Measurements from ENCODE around the gene DMD. TPM values are rescaled to one million over a fixed set of nuclear protein-coding genes. Genes with fewer than 3 reads are reported as not detected.
"Not testable (repeated sequence)": the region's sequence is repeated elsewhere in the genome, so short reads cannot be mapped to it uniquely, and the experiment has no call there.

Gene DMD
- total RNA-seq, 1 experiment from 2014 or later, result 19.3 TPM

DNA sequence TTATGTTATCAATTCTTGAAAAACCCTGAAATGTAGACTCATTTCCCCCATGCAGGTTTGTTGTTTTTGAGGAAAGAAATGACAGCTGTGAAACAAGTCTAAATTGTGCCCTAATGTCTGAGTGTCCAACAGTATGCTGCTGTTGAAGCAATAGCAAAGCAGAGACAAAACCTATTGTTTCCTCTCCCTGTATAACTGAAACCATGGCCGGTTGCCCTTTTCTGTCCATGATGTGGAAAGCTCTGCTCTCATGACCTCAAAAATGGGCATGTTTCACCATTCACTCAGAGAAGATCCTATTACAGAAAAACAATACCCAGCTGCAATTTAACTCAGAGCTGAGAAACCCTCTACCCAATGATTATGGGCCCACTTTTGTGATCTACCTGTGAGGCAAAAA, 1826.9 kb downstream of the DMD start:
- DNase-seq (ENCODE audit: unreplicated experiment), result no peak
- no peak overlapping the region for H3K27ac Mint-ChIP-seq (ENCODE audit: low read depth, unreplicated experiment)
- BruUV-seq (replicated peaks), result no TSS peak
- H3K9me3 Mint-ChIP-seq (ENCODE audit: unreplicated experiment), result no peaks in the 10 kb centered on the region
- peaks cover 6% of the 10 kb centered on the region for H3K36me3 Mint-ChIP-seq (ENCODE audit: insufficient read depth, unreplicated experiment)
- TF ChIP-seq, protein P1, sequence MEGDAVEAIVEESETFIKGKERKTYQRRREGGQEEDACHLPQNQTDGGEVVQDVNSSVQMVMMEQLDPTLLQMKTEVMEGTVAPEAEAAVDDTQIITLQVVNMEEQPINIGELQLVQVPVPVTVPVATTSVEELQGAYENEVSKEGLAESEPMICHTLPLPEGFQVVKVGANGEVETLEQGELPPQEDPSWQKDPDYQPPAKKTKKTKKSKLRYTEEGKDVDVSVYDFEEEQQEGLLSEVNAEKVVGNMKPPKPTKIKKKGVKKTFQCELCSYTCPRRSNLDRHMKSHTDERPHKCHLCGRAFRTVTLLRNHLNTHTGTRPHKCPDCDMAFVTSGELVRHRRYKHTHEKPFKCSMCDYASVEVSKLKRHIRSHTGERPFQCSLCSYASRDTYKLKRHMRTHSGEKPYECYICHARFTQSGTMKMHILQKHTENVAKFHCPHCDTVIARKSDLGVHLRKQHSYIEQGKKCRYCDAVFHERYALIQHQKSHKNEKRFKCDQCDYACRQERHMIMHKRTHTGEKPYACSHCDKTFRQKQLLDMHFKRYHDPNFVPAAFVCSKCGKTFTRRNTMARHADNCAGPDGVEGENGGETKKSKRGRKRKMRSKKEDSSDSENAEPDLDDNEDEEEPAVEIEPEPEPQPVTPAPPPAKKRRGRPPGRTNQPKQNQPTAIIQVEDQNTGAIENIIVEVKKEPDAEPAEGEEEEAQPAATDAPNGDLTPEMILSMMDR (IDR thresholded peaks at IDR 0.05; ENCODE audit: unreplicated experiment), result no peak
- intact Hi-C loops (cut with micrococcal nuclease), result no loop called here
- H3K4me1 Mint-ChIP-seq (ENCODE audit: insufficient read depth, unreplicated experiment), result no peaks in the 10 kb centered on the region
- no peak overlapping the region for H3K4me3 Mint-ChIP-seq (ENCODE audit: unreplicated experiment)
- CTCF ChIA-PET, result no interaction called here
- POLR2A ChIA-PET, result interaction anchor here (0.8 kb wide), 1 partner anchor 53 kb away, joined by 3 read pairs; no protein-coding TSS in a partner anchor
- H3K27me3 Mint-ChIP-seq (ENCODE audit: insufficient read depth, unreplicated experiment), result peaks cover 2% of the 10 kb centered on the region

DNA sequence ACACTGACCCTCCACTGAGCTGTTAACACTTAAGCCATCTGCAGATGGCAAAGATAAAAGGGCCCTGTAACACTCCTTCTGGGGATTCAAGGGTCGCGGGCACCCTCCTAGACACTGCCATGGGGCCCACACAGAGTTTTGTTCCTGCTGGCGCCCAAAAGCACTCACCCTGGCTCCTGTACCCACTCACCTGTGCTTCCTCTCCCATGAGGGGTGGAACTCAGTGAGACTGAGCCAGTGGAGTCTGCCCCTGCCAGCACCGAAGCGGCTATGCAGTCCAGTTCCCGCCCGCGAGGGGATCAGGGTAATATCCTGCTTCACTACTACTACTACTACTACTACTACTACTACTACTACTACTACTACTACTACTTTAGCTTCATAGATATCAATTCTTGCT, 1827.4 kb downstream of the DMD start:
- no peak overlapping the region for H3K4me3 Mint-ChIP-seq (ENCODE audit: unreplicated experiment)
- peaks cover 7% of the 10 kb centered on the region for H3K27me3 Mint-ChIP-seq (ENCODE audit: insufficient read depth, unreplicated experiment)
- ChIA-PET CTCF (no interaction called here), POLR2A (interaction anchor here (0.8 kb wide), 1 partner anchor 53 kb away, joined by 3 read pairs; no protein-coding TSS in a partner anchor)
- TF ChIP-seq, protein P1 (IDR thresholded peaks at IDR 0.05; ENCODE audit: unreplicated experiment), result no peak
- no peaks in the 10 kb centered on the region for H3K9me3 Mint-ChIP-seq (ENCODE audit: unreplicated experiment)
- no peak overlapping the region for H3K27ac Mint-ChIP-seq (ENCODE audit: low read depth, unreplicated experiment)
- peaks cover 6% of the 10 kb centered on the region for H3K36me3 Mint-ChIP-seq (ENCODE audit: insufficient read depth, unreplicated experiment)
- no TSS peak for BruUV-seq (replicated peaks)
- intact Hi-C loops (cut with micrococcal nuclease), result no loop called here
- DNase-seq (ENCODE audit: unreplicated experiment), result no peak
- no peaks in the 10 kb centered on the region for H3K4me1 Mint-ChIP-seq (ENCODE audit: insufficient read depth, unreplicated experiment)

DNA sequence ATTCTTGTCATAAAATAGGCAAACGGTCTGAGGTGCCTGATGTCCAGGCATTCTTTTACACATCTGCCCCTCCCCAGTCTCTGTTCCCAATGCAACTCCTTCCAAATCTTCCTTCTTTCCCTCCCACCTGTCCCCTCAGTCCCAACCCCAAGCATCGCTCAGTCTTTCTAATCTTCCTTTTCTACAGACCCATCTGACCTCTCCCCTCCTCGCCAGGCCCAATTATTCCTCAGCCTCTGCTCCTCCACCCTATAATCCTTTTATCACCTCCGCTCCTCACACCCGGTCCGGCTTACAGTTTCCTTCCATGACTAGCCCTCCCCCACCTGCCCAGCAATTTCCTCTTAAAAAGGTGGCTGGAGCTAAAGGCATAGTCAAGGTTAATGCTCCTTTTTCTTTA, 1832.4 kb downstream of the DMD start:
- H3K9me3 Mint-ChIP-seq (ENCODE audit: unreplicated experiment); POLR2A ChIA-PET; H3K4me1 Mint-ChIP-seq (ENCODE audit: insufficient read depth, unreplicated experiment); intact Hi-C loops (cut with micrococcal nuclease); H3K36me3 Mint-ChIP-seq (ENCODE audit: insufficient read depth, unreplicated experiment); DNase-seq (ENCODE audit: unreplicated experiment); BruUV-seq (replicated peaks); H3K27ac Mint-ChIP-seq (ENCODE audit: low read depth, unreplicated experiment); H3K4me3 Mint-ChIP-seq (ENCODE audit: unreplicated experiment): not testable (repeated sequence)
- H3K27me3 Mint-ChIP-seq (ENCODE audit: insufficient read depth, unreplicated experiment), result peaks cover 32% of the 10 kb centered on the region
- CTCF ChIA-PET, result interaction anchor here (0.7 kb wide), 1 partner anchor 165 kb away, joined by 3 read pairs; no protein-coding TSS in a partner anchor

DNA sequence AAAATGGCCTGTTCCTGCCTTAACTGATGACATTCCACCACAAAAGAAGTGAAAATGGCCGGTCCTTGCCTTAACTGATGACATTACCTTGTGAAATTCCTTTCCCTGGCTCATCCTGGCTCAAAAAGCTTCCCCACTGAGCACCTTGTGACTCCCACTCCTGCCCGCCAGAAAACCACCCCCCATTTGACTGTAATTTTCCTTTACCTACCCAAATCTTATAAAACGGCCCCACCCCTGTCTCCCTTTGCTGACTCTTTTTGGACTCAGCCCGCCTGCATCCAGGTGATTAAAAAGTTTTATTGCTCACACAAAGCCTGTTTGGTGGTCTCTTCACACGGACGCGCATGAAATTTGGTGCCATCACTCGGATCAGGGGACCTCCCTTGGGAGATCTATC, 1833.5 kb downstream of the DMD start:
- H3K4me3 Mint-ChIP-seq (ENCODE audit: unreplicated experiment); intact Hi-C loops (cut with micrococcal nuclease); H3K36me3 Mint-ChIP-seq (ENCODE audit: insufficient read depth, unreplicated experiment); H3K4me1 Mint-ChIP-seq (ENCODE audit: insufficient read depth, unreplicated experiment); H3K9me3 Mint-ChIP-seq (ENCODE audit: unreplicated experiment); POLR2A ChIA-PET; DNase-seq (ENCODE audit: unreplicated experiment); BruUV-seq (replicated peaks); H3K27ac Mint-ChIP-seq (ENCODE audit: low read depth, unreplicated experiment): not testable (repeated sequence)
- CTCF ChIA-PET, result interaction anchor here (0.7 kb wide), 1 partner anchor 65 kb away, joined by 3 read pairs; no protein-coding TSS in a partner anchor
- H3K27me3 Mint-ChIP-seq (ENCODE audit: insufficient read depth, unreplicated experiment), result peaks cover 32% of the 10 kb centered on the region

DNA sequence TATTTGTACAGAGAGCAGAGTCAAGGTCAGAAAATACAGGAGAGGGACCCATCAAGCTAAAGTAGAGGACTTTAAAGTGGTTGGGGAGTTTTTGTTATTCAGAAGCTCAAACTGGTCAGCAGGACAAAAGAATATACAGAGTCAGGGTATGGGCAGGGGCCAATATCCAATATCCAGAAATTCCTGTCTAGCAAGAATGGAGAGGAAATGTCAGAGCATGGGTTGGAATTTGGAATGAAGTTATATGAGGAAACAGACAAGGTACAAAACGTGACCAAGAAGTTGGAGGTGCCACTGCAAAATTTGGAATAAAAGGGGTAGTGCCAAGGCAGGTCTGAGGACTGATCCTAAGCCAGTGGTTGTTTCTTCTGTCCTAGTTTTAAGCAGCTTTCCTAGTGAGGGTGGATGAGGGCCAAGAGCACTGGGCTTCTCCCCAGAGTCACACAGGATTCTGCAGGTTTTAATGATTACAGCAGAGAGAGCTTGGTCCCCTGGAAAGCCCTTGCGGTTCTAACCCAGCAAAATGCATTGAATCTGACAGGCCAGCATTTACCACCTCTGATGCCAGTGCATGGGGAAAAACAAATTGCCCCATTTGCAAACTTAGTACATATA, 1834.8 kb downstream of the DMD start:
- no peaks in the 10 kb centered on the region for H3K36me3 Mint-ChIP-seq (ENCODE audit: insufficient read depth, unreplicated experiment)
- no peak overlapping the region for H3K4me3 Mint-ChIP-seq (ENCODE audit: unreplicated experiment)
- no TSS peak for BruUV-seq (replicated peaks)
- intact Hi-C loops (cut with micrococcal nuclease), result no loop called here
- DNase-seq (ENCODE audit: unreplicated experiment), result no peak
- TF ChIP-seq, protein P1 (IDR thresholded peaks at IDR 0.05; ENCODE audit: unreplicated experiment), result no peak
- H3K27me3 Mint-ChIP-seq (ENCODE audit: insufficient read depth, unreplicated experiment), result peaks cover 39% of the 10 kb centered on the region
- no peaks in the 10 kb centered on the region for H3K4me1 Mint-ChIP-seq (ENCODE audit: insufficient read depth, unreplicated experiment)
- ChIA-PET CTCF (interaction anchor here (0.6 kb wide), 1 partner anchor 116 kb away, joined by 3 read pairs; no protein-coding TSS in a partner anchor), POLR2A (interaction anchor here (0.7 kb wide), 1 partner anchor 23 kb away, joined by 3 read pairs; no protein-coding TSS in a partner anchor)
- H3K27ac Mint-ChIP-seq (ENCODE audit: low read depth, unreplicated experiment), result no peak overlapping the region
- H3K9me3 Mint-ChIP-seq (ENCODE audit: unreplicated experiment), result no peaks in the 10 kb centered on the region

All from MCF 10A (cell line).